Renal cortex interstitium (tissue), 11 donors: Measurements from ENCODE around the gene UBE2Q2. TPM values are rescaled to one million over a fixed set of nuclear protein-coding genes. Genes with fewer than 3 reads are reported as not detected.
"Not testable (repeated sequence)": the region's sequence is repeated elsewhere in the genome, so short reads cannot be mapped to it uniquely, and the experiment has no call there.

Experiments
- DNase-seq, 11 donors: peaks; one replicate each; pipeline ENCODE4 v3.0.0-alpha.2; 2013; ENCODE audit warnings: low read depth in 9 of 11, low spot score in 4 of 11; ENCODE audit errors: extremely low read depth in 1 of 11
- polyA plus RNA-seq, 3 donors: library from polyadenylated mRNA; unstranded; fragments of 120-200 nt; gene quantifications; one replicate each; pipeline ENCODE4 v1.2.1, GENCODE V29; 2013; ENCODE audit not compliant: insufficient read length in 3 of 3

The UBE2Q2 gene
- polyA plus RNA-seq, 3 donors, result 45.6 to 54.0 (median 46.0) TPM

DNA sequence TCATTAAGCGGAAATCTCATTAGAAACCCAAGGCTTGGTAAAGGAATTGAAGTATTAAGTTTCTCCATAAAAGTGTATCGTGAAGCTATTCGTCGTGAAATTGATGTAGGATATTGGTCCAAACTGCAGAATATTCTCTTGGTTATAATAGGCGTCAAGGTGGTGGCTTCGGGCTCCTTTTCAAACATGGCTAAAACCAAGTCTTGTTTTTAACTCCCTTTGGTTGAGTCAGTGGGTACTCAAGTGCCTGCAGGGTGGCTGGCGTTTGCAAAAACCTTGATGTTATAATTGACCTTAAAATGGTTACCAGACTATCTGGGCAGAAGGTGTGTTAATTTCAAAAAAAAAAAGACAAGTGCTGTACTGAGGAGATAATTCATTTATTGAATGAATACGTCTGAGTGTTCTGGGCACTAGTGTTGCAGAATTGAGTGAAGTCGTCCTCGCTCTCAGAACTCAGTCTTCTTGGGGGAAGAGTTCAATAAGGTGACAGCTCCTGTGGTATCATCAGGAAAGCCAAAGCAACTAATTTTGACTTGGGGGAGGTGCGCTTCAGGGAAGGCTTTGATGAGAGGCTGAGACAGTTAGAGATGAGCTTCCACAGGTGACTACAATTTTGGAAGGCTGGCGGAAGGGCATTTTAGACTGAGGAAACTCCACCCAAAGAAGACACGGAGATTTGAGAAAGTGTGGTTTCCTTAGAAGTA is 1.5 kb downstream of the UBE2Q2 start:
- no peak for DNase-seq

DNA sequence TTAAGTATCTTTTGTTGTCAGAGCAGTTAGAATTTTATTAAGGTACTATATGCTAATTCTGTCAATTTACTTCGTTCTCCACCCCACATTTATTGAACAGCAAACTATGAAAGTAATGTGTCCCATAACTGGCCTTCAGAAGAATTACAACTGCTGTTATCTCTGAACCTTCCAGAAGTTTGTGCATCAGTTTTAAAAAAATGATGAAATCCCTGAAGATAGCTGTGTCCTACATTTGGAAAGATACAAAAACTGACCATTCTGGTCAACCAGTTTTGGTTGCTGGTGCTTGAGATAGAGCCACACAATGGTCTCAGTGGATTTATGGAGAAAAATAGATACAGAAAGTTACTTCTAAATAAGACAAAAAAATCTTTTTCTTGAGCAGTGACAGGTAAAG is 5.9 kb downstream of the UBE2Q2 start:
- DNase-seq, result no peak

DNA sequence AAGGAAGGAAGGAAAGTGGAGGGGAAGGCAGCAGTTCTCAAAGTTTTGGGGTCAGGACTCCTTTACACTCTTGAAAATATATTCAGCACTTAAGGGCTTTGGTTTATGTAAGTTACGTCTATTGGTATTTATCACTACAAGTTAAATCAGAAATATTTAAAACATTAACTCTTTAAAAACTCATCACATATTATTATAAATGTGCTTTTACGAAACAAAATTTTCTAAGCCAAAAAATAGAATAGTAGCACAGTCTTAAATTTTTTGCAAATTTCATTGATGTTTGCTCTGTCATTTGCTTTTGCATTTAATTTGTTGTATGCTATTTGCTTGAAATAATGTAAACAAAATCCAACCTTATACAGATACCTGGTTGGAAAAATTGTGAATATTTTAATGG is 7.5 kb downstream of the UBE2Q2 start:
- no peak for DNase-seq

DNA sequence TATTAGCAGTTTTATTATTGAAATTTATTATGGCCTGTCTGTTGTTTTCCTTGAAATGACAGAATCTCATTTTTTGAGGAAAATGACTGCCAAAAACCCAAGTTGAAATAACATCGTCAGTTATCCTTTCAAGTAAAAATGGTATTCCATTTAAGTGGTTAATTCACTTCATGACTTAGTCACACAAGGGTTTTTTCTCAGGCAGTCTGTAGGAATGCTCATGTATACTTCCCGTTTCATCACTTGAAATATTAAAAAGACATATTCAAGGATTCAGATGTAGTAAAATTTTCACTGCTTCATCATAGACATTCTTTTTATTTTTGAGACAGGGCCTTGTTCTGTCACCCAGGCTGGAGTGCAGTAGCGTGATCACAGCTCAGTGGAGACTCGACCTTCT is 8.3 kb downstream of the UBE2Q2 start:
- DNase-seq, result not testable (repeated sequence)

DNA sequence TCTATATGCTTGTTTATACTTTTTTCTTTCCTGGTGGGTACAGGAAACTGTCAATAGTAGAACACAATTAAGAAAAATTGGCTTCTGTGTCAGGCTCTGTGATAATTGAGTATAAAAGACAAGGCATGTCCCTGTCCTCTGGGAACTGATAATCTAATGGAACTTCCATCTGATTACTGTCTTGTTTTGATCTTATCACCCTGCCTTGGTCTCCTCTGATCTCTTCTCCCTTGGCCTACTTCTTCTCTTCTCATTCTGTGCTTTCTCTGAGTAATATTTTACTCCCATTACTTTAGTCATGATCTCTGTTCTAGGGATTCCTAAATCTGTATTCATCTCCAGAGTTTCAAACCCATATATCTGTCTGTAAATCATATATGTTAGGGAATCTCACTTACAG is 14.6 kb downstream of the UBE2Q2 start:
- no peak for DNase-seq

DNA sequence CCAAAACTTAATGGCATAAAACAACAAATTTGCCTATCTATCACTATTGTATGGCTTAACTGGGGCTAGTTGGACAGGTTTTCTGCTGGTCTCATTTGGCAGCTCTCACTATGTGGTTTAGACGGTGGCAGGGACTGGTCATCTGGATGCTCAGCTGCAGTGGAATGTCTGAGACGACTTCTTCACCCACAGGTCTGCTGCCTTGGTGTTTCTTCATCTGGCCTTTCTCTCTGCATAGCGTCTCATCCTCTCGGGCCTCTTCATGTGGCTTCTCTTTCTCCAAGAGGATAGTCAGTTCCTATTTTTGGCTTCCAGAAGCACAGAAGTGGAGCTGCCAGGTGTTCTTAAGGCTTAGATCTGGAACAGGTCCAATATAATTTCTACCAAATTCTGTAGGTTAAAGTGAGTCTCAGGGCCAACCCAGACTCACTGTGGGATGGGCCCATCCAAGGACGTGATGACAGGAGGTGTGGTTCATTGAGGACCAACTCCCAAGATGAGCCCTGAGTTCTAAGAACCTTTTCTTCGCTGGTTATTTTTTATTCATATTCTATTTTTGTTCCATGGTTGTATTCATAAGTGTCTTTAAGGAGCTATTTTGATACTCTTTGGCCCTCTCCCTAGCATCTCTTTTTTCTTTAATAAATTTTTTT is 18.6 kb downstream of the UBE2Q2 start:
- DNase-seq, result no peak

DNA sequence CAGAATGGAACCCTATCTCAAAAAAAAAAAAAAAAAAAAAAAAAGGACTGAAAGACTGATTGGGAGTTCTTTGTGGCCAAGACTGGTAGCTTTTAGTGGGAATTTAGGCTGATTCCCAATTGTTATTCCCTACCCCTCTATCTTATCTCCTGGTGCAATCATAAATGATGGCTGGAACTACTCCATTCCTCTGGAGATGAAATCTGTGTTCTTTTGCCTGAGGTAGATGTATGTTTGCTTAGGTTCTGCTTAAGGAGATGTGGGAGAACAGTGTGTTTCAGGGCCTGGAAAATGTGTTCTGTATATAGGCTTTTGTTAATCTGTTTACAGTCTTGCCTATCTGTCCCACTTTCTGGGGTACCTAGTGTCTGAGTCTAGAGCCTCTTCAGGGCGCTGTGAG is 19.5 kb downstream of the UBE2Q2 start:
- no peak for DNase-seq

DNA sequence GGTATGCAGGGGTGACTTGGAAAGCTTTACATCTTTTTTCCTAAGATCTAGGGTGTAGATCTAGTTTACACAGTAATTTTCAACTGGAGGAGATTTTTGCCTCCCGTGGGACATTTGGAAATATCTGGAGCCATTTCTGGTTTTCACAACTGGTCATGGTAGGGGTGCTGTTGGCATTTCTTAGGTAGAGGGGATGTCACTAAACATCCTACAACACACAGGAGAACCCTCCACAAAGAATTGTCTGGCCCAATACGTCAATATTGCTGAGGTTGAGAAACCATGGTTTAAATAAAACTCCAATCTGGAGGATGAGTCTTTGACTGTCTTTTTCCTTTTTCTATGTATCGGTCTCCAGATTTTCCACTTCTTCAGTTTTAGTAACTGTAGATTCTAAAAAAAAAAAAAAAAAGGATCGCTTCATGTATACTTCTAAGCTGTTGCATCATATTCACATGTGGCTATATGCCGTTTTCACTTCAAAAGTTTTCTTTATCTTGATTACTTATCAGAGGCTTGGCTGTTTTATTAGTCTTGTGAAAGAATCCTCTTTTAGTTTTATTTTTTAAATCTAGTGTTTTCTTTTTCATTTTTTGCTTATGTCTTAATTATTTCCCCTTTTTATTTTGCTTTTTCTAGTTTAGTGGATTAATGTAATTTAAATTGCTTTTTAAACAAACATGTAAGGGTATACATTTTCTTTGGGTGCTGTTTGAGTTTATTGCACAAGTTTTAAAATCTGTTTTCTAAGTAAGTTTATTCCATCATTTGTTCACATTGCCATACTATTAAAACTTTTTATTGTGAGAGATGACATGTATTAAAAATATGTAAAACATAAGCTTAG is 21.2 kb downstream of the UBE2Q2 start:
- DNase-seq, result no peak

DNA sequence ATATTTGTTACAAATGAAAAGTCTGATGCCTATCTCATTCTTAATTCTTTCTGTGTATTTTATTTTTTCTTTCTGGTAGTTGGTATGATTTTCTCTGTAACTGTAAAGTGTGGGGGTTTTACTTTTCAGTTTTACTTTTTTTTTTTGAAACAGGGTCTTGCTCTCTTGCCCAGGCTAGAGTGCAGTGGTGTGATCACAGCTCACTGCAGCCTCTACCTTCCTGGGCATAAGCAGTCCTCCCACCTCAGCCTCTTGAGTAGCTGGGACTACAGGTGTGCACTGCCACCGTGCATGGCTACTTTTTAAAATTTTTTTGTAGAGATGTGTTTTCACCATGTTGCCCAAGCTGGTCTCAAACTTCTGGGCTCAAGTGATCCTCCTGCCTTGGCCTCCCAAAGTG is 22.8 kb downstream of the UBE2Q2 start:
- DNase-seq, result not testable (repeated sequence)

DNA sequence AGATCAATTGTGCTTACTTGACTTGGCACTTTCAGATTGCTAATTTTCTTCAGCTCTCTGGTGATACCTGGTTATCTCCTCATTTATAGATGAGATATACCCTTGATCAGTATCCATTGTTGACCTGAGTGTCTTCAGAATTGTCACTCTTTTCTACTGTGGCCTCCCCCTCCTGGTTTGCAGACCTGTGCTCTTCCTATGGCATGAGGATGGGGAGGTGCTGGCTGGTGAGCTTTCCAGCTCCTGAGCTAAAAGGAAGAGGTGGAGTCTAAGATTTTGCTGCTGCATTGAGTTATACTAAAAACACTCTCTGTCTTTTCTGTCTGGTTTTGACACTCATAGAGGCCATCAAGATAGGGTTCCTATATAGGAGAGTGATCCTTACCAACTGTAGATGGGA is 23.7 kb downstream of the UBE2Q2 start:
- no peak for DNase-seq

DNA sequence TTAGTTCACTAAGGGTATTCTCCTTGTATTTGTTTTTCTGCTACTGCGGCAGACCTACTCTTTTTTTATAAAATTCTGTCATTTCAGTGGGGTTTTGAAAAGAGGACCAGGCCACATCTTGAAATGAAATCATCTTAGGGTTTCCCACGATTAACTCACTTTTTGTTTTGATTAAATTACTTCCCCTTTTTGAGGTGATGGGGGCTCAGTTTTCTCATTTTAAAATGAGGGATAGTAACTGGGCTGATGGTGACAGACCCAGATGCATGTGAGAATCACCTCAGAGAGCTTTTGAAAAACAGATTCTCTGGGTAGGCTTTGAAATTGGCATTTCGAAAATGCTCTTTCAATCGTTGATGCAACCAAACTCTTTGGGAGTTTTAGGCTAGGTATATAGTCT is 24.2 kb downstream of the UBE2Q2 start:
- no peak for DNase-seq

DNA sequence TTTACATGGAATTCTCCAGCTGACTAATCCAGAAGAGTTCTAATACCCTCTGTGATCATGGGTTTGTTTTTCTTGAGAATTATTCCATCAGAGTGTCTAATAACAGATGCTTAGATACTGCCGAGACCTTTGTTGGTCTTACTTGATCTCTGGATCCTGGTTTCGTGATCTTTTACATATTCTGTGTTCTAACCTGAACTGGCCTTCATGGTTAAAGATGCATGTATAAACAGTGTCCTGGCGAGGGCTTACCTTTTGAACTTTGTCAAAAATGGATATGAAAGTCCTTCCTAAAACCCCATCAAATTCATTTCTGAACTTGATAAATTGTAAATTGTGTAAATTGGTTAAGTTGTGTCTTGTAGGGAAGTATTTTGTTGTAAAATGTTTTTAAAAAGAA is 24.8 kb downstream of the UBE2Q2 start:
- DNase-seq, result no peak

DNA sequence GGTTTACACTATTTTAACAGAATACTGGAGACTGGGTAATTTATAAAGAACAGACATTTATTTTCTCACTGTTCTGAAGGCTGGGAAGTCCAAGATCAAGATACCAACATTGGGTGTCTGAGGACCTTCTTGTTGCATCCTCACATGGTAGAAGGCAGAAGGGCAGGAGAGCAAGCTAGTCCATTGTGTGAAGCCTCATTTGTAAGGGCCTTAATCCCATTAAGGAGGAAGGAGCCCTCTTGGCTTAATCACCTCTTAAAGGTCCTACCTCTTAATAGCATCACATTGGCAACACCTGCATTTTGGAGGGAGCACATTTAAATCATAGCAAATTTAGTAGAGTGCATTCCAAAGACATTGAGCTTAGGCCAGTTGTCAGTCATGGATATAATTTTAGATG is 26.2 kb downstream of the UBE2Q2 start:
- no peak for DNase-seq

DNA sequence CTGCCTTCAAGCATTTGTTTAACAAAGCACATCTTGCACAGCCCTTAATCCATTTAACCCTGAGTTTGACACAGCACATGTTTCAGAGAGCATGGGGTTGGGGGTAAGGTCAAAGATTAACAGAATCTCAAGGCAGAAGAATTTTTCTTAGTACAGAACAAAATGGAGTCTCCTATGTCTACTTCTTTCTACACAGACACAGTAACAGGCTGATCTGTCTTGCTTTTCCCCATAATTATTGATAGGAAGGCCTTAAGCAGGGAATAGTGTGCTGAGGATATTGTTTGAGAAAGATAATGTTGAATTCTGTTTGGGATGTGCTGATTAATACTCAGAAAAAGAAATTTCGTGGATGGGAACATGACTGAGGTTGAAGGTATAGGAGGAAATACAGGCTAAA is 28.3 kb downstream of the UBE2Q2 start:
- not testable (repeated sequence) for DNase-seq

DNA sequence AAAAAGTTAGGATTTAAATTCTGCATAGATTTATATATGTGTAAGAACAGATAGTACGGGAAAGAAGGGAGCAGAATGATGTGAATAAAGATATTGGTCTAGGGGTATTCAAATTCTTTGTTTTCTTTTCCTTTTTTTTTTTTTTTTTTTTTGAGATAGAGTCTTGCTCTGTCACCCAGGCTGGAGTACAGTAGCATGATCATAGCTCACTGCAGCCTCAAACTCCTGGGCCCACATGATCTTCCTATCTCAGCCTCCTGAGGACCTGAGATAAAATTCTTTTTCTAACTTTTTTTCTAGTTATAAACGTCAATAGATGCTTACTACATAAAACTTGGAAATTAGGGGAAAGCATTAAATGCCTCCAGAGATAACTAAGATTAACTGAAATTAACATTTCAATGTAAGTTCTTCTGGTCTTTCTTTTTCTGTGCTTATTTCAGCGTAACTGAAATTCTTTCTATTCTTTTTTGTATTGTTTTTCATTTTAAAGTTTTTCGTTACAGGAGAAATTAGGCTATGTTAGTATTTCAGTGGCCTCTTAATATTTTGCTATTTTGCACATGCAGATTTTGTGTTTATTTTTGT is 29.2 kb downstream of the UBE2Q2 start:
- no peak for DNase-seq

DNA sequence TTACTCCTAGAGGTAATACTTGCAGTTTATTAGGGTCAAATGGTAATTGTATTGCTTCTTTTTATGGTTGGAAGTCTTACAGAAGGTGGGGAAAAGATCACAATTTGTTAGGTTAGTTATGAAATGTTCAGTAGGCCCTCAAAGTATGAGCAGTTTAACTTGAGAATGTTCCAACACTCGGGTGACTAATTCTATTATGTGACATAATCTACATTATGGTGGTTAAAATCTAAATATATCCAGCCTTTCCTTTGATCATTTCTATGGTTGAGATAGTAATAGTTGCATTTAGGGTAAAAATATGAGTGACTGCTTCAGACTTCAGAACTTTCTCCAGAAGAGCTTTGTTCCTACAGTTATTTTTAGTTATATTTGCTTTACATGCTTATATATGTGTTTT is 40.8 kb downstream of the UBE2Q2 start:
- DNase-seq, result no peak

DNA sequence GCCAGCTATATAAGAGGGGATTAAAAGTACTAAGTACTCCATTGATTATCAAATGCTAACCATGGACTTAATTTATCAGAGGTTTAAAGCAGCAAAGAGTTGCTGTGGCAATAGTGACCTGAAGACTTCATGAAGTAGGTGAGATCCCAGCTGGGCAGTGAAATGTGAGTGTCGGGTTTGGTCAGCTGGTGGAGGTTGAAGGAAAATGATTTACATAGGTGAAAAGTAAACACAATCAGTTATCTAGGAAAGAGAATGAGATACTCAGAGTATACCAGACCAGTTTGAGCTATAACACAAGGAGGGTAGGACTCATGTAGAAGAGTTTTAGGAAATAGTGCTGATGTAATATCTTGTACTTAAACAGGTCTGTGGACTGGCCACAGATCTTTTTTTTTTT is 43.9 kb downstream of the UBE2Q2 start:
- DNase-seq, result no peak

DNA sequence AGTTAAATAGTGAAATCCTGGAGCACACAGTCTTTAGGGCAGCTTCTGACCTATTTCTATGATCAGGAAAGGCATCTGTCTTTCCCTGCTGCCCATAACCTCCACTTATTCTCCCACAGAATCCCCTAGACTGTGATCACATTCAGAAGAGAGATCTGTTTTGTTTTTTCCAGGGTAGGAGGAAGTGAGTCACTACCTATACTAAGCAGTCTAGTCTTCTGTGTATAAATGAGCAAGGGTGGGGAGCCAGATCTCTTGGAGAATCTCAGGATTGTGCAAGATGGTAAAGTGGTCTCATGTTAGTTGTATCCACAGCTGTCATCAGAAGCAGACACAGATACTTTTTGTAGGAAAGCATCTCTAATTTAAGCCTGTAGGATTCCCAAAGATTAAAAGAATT is 48.6 kb downstream of the UBE2Q2 start:
- no peak for DNase-seq

DNA sequence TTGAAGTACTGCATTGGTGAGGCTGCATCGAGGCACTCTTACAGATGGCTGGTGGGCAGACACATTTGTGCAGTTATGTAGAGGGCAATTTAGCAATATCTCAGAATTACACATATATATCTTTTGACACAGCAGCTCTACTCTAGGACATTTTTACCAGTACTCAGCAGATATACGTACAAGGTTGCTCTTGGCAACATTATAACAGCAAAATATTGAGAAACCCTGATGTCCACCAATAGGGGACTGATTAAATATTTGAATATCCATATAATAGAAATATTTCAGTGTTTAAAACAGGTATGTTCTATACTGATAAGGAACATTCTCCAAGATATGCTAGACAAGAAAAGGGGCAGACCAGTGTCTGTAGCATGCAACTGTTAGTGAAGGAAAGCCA is 52.5 kb downstream of the UBE2Q2 start:
- DNase-seq, result no peak

DNA sequence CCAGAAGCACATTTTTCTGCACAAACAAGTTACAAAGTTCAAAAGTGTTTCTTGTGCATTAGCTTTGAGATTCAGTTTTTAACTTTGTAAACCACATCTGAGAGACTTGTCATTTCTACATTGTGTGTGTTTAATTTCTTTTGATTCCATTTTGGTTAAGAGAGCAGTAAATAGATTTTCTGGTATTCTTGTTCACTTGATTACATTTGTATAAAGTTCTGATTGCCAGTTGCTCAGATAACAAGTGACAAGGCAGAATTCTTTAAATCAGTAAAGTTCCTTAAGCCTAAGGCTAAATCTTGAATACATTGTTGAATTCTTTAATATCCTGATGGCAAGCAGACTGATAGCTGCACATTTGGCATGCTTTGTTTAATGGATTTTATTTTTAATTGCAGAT is 57.3 kb downstream of the UBE2Q2 start:
- DNase-seq, result no peak
